Spleen (tissue), 11 donors: ENCODE results near the gene NFIC. TPM values are rescaled to one million over a fixed set of nuclear protein-coding genes. Genes with fewer than 3 reads are reported as not detected.
A peak's percentile ranks its signal among the peaks of the same experiment; 100 is the strongest.

Source experiments
- DNase-seq: peaks from one replicate; pipeline ENCODE4 v3.0.0-alpha.2; 2020
- H3K27ac ChIP-seq, 8 donors: fragments of 200-600 bp; sonication (generic) in 7 of 8; 1 replicate in 4 of 8; 2 replicates in 4 of 8; pipeline versions ENCODE4 v1.5.0 to v1.8.0; 2016 to 2021; ENCODE audit warnings: inconsistent platforms in 4 of 8, mild to moderate bottlenecking in 4 of 8, moderate library complexity in 1 of 8
- H3K27me3 ChIP-seq, 7 donors: fragments of 200-600 bp; sonication (generic) in 6 of 7; replicated peaks in 1 of 7; 1 replicate in 4 of 7; 2 replicates in 3 of 7; pipeline versions ENCODE4 v1.5.0 to v1.8.0; 2016 to 2021; ENCODE audit warnings: inconsistent platforms in 3 of 7, mild to moderate bottlenecking in 1 of 7
- H3K36me3 ChIP-seq, 6 donors: fragments of 200-600 bp; sonication (generic) in 5 of 6; 1 replicate in 4 of 6; 2 replicates in 2 of 6; pipeline versions ENCODE4 v1.5.0 to v1.8.0; 2016 to 2021; ENCODE audit warnings: inconsistent platforms in 2 of 6
- H3K4me1 ChIP-seq, 6 donors: fragments of 200-600 bp; sonication (generic) in 5 of 6; 1 replicate in 3 of 6; 2 replicates in 3 of 6; pipeline versions ENCODE4 v1.5.0 to v1.8.0; 2016 to 2021; ENCODE audit warnings: inconsistent platforms in 3 of 6
- H3K4me3 ChIP-seq, 8 donors: fragments of 200-600 bp; sonication (generic) in 7 of 8; 1 replicate in 4 of 8; 2 replicates in 4 of 8; pipeline versions ENCODE4 v1.5.0 to v1.8.0; 2016 to 2021; ENCODE audit warnings: inconsistent platforms in 4 of 8, mild to moderate bottlenecking in 4 of 8, moderate library complexity in 2 of 8
- H3K9me3 ChIP-seq, 8 donors: fragments of 200-600 bp; sonication (generic) in 7 of 8; 1 replicate in 4 of 8; 2 replicates in 4 of 8; pipeline versions ENCODE4 v1.5.0 to v1.8.0; 2016 to 2021; ENCODE audit warnings: inconsistent platforms in 4 of 8
- POLR2A ChIP-seq, 3 donors: fragments of 450-650 bp; IDR thresholded peaks; one replicate each; pipeline ENCODE4 v1.5.1; 2017; ENCODE audit warnings: antibody characterized with exemption in 3 of 3, mild to moderate bottlenecking in 1 of 3
- POLR2AphosphoS5 ChIP-seq, 3 donors: sonication (generic); formaldehyde crosslinking; IDR thresholded peaks; one replicate each; pipeline ENCODE4 v1.5.1; 2017; ENCODE audit warnings: antibody characterized with exemption in 3 of 3
- WGBS, 5 donors: extraction: QIAGEN DNeasy Blood & Tissue Kit in 3 of 5; methylation state at CpG; one replicate each; pipeline versions ENCODE4 v1.1.5 to v1.1.7; 2013 to 2018; 5-methylcytosine and 5-hydroxymethylcytosine counted together
- intact Hi-C: fragments of 100-400 bp; cut with DNase I; formaldehyde crosslinking; loops from one replicate; pipeline ENCODE4 v1.15.0; 2023; ENCODE audit warnings: low total_unique reads
- polyA plus RNA-seq, 3 donors: library from polyadenylated mRNA; stranded (reverse); fragments of 200-250 nt; gene quantifications; one replicate each; pipeline ENCODE4 v1.2.1, GENCODE V29; 2013
- total RNA-seq, 7 donors: library from RNA; depleted of rRNA in 3 of 7; stranded (reverse); fragments of >200 nt in 3 of 7; fragmentation: NEBNext Ultra II Directional in 4 of 7; extraction: Animal tissue kit (Norgen Biotek cat#: 25700) in 4 of 7; gene quantifications; one replicate each; pipeline versions ENCODE4 v1.1.0 to v1.2.1, GENCODE V29; 2016 to 2021
- TF ChIP-seq, protein P1 (sequence below), 11 experiments: fragments of 200-600 bp in 7 of 11; fragments of 450-650 bp in 4 of 11; sonication (generic) in 4 of 11; IDR thresholded peaks in 8 of 11; conservative IDR thresholded peaks in 3 of 11; 1 replicate in 7 of 11; 2 replicates in 4 of 11; pipeline versions ENCODE4 v1.4.0 to v1.8.0; 2016 to 2021; ENCODE audit warnings: antibody characterized with exemption in 11 of 11, inconsistent platforms in 4 of 11, mild to moderate bottlenecking in 1 of 11
- donor health status: healthy with polysubstance abuse.
- donor health status: DM: no; HTN: no; CAD: no; lungs with moderate emphysema.
- donor health status: DM: no; HTN: no; CAD: no.
- donor health status: Bipolar disorder and iron deficiency.
- donor health status: healthy.
- donor health status: DM: no; HTN: no; CAD: no.
- donor health status: DM: yes; HTN: yes; CAD: no.

NFIC gene
- total and polyA plus RNA-seq, 10 donors = 4.1 to 125 (median 74.4) TPM

DNA sequence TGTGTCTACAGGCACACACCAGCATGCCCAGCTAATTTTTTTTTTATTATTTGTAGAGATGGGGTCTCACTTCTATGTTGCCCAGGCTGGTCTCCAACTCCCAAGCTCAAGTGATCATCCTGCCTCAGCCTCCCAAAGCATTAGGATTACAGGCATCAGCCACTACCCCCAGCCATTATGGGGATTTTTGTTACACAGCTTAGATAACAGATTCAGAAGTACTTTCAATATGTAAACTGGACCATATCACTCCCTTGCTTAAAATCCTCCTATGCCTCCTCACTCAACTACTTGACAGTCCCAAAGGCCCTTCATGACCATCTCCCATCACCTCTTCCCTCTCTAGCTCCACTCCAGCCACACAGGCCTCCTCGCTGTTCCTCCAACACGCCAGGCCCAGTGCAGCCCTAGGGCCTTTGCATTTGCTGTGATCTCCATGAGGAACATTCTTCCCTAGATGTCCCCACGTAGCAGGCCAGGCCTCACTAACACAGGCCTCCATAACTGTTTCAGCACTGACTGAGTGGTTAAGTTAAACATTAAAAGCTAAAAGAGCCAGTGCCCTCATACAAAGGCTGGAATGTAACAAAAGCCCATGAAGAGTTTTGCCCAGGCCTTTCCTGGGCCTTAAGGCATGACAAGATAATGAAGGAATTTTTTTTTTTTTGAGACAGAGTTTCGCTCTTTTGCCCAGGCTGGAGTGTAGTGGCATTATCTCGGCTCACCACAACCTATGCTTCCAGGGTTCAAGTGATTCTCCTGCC is 131.6 kb downstream of the NFIC start:
- TF ChIP-seq, protein P1, sequence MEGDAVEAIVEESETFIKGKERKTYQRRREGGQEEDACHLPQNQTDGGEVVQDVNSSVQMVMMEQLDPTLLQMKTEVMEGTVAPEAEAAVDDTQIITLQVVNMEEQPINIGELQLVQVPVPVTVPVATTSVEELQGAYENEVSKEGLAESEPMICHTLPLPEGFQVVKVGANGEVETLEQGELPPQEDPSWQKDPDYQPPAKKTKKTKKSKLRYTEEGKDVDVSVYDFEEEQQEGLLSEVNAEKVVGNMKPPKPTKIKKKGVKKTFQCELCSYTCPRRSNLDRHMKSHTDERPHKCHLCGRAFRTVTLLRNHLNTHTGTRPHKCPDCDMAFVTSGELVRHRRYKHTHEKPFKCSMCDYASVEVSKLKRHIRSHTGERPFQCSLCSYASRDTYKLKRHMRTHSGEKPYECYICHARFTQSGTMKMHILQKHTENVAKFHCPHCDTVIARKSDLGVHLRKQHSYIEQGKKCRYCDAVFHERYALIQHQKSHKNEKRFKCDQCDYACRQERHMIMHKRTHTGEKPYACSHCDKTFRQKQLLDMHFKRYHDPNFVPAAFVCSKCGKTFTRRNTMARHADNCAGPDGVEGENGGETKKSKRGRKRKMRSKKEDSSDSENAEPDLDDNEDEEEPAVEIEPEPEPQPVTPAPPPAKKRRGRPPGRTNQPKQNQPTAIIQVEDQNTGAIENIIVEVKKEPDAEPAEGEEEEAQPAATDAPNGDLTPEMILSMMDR (IDR thresholded peaks at IDR 0.05 in 8 of 11, conservative IDR thresholded peaks at IDR 0.05 in 3 of 11) = no peak
- TF ChIP-seq POLR2AphosphoS5 (IDR thresholded peaks at IDR 0.05) (no peak), POLR2A (IDR thresholded peaks at IDR 0.05) (no peak)
- intact Hi-C loops = no loop called here
- 86 to 99% (median 95%) methylated on average over 5 of the region's 5 CpGs for WGBS, 5 donors

DNA sequence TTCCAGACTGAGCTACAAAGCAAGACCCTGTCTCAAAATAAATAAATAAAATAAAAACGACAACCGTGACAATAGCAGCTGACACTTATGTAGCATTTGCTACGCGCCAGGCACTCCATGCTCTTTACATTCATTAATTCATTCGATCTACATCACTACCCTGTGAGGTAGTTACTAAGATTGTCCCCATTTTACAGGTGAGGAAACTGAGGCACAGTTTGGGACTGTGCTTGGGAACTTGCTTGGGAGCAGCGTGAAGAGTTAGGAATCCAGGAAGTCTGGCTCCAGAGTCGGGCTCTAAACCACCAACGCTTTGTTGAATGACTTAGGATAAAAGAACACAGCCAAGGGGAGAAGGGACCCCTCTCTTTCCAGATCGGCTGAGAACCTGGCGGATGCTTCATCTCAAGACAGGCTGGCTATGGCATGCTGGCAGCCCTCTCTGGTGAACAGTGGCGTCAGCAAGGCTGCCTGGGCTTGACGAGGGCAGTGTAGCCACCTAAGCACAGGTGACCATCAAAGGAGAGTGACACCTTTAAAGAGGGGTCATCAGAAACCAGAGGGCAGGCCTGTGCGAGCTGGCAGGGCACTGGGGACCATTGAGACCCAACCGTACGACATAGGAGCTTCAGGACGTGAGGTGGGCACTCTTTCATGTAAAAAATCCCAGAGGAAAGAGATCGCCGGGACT is 133.5 kb downstream of the NFIC start:
- Histone ChIP-seq H3K27ac (peak overlapping the region; percentile 87 to 98 (median 93)), H3K4me3 (peak overlapping the region; percentile 90 to 99 (median 95)), H3K36me3 (peaks cover 0 to 26% (median 20%) of the 10 kb centered on the region in 6 donors), H3K4me1 (peaks cover 11 to 41% (median 22%) of the 10 kb centered on the region in 6 donors), H3K27me3 (no peaks in the 10 kb centered on the region), H3K9me3 (no peaks in the 10 kb centered on the region)
- TF ChIP-seq POLR2AphosphoS5 (IDR thresholded peaks at IDR 0.05) (no peak), POLR2A (IDR thresholded peaks at IDR 0.05) (no peak)
- TF ChIP-seq, protein P1 (IDR thresholded peaks at IDR 0.05 in 8 of 11, conservative IDR thresholded peaks at IDR 0.05 in 3 of 11) = no peak
- 22 to 29% (median 28%) methylated on average over 17 to 18 of the region's 18 CpGs for WGBS, 5 donors
- DNase-seq = no peak
- intact Hi-C loops = no loop called here

More for the DNA sequence above, 131.6 kb downstream of the NFIC start:
- peaks cover 11 to 39% (median 21%) of the 10 kb centered on the region in 6 donors for H3K4me1 ChIP-seq
- H3K9me3 ChIP-seq = no peaks in the 10 kb centered on the region
- H3K36me3 ChIP-seq = peaks cover 0 to 45% (median 39%) of the 10 kb centered on the region in 6 donors
- no peaks in the 10 kb centered on the region for H3K27me3 ChIP-seq
- no peak overlapping the region for H3K27ac ChIP-seq
- no peak overlapping the region for H3K4me3 ChIP-seq
- no peak for DNase-seq

DNA sequence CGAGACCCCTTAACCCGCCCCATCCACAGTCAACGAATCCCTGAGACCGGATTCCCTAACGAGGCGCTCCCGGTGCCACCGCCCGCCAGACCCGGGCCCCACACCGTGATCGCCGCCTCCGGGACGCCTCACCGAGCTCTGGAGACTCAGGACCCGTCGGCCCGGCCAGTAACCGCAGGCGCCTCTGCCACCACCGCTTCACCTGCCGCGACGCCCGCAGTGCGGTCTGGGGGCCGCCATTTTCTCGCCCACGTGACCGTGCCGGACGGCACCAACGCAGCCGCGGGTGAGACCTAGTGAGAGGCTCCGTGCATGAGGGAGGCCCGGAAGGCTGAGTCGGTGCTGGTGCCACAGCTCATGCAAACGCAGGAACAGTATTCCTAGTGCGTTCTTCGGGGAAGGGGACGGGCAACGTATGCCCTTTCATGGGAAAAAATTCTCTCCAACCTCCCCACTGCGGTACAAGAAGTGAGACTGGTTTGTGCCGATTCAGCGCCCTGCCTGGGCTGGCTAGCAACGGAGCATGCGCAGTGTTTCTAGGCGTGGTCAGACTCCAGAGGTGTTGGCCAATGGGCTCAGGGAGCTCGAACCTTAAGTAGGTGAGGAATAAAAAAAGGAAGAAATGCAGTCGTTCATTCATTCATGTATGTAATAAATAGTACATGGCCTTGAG is 134.2 kb downstream of the NFIC start, which contains the start of gene DOHH:
DOHH (minus strand) TSS at position 246 of the 673 bp plus-strand sequence. CDS start 3,860 bp downstream, outside the sequence.
- TF ChIP-seq POLR2A (IDR thresholded peaks at IDR 0.05) (peak in 1 of 3 donors; percentile 69), POLR2AphosphoS5 (IDR thresholded peaks at IDR 0.05) (peak; percentile 85 to 92 (median 87))
- TF ChIP-seq, protein P1 (IDR thresholded peaks at IDR 0.05 in 8 of 11, conservative IDR thresholded peaks at IDR 0.05 in 3 of 11) = peak in 2 of 11 experiments; percentile 13 to 23
- intact Hi-C loops = no loop called here
- H3K36me3 ChIP-seq = peaks cover 0 to 19% (median 15%) of the 10 kb centered on the region in 6 donors
- H3K9me3 ChIP-seq = no peaks in the 10 kb centered on the region
- H3K27me3 ChIP-seq = no peaks in the 10 kb centered on the region
- H3K4me1 ChIP-seq = peaks cover 11 to 48% (median 28%) of the 10 kb centered on the region in 6 donors
- H3K4me3 ChIP-seq = peak within 1 kb of the TSS; percentile 90 to 99 (median 95)
- 0 to 1% (median 0%) methylated on average over 36 to 52 of the region's 52 CpGs for WGBS, 5 donors
- peak within 1 kb of the TSS; percentile 87 to 98 (median 93) for H3K27ac ChIP-seq
- peak; percentile 97 for DNase-seq
